Hepatocyte (in vitro differentiated cells): ENCODE results near the gene LRMDA.

ENCODE experiments used
- EZH2 ChIP-seq: fragments of 200-600 bp; sonication (generic); IDR thresholded peaks from 2 replicates; pipeline ENCODE4 v1.6.1; 2016; ENCODE audit warnings: antibody characterized with exemption, mild to moderate bottlenecking, borderline replicate concordance
- EZH2phosphoT487 ChIP-seq: fragments of 200-600 bp; sonication (generic); IDR thresholded peaks from one replicate; pipeline ENCODE4 v1.6.1; 2018; ENCODE audit warnings: antibody characterized with exemption, mild to moderate bottlenecking, low read depth, moderate library complexity; ENCODE audit not compliant: unreplicated experiment, severe bottlenecking
- TF ChIP-seq, protein P1 (sequence below): fragments of 200-600 bp; sonication (generic); IDR thresholded peaks from 2 replicates; pipeline ENCODE4 v1.5.1; 2016; ENCODE audit warnings: antibody characterized with exemption, mild to moderate bottlenecking; ENCODE audit not compliant: poor library complexity

DNA sequence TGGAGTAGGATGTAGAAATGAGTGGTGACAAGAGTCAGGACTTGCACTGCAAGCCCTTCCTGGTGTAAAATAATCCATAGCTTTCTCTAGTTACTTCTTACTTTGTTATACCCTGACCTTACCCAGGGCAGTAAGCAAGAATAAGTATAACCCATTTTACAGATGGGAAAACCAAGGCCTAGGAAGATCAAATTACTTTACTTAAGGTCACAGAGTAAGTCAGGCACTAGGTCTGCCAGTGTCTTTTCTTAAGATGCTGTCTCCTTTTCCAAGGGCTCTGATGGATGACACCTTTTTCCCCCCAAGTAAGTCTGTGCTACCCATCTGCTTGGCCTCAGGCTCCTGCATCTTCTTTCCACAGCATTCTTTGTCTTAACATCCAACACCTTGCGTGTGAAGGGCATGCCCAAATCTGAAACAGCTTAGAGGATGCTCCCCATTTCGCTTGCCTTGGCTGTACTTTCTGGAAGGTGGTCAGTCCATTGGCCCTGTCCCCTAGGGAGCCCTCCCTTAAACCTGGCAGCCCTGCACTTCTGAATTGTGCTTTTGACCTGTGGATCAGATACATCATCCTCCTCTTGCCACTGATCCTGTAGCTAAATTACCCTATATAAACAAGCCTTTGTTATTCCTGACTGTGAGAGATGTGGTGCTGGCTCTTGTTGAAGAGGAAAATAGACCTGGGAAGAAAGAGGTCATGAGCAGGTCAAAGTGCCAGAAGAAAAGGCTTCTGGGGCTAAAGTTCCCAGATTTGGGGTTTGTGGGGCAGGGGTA lies 168.6 kb downstream of the LRMDA start:
- TF ChIP-seq EZH2 (no peak), EZH2phosphoT487 (no peak)
- TF ChIP-seq, protein P1, sequence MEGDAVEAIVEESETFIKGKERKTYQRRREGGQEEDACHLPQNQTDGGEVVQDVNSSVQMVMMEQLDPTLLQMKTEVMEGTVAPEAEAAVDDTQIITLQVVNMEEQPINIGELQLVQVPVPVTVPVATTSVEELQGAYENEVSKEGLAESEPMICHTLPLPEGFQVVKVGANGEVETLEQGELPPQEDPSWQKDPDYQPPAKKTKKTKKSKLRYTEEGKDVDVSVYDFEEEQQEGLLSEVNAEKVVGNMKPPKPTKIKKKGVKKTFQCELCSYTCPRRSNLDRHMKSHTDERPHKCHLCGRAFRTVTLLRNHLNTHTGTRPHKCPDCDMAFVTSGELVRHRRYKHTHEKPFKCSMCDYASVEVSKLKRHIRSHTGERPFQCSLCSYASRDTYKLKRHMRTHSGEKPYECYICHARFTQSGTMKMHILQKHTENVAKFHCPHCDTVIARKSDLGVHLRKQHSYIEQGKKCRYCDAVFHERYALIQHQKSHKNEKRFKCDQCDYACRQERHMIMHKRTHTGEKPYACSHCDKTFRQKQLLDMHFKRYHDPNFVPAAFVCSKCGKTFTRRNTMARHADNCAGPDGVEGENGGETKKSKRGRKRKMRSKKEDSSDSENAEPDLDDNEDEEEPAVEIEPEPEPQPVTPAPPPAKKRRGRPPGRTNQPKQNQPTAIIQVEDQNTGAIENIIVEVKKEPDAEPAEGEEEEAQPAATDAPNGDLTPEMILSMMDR: no peak
